Prostate gland (tissue), 2 donors: ENCODE data around the gene ATG5.

Experiments used
- POLR2AphosphoS5 ChIP-seq: sonication (generic); formaldehyde crosslinking; IDR thresholded peaks from one replicate; pipeline ENCODE4 v1.6.1; 2017; ENCODE audit warnings: antibody characterized with exemption
- TF ChIP-seq, protein P1 (sequence below), 4 experiments: fragments of 200-600 bp in 2 of 4; fragments of 450-650 bp in 2 of 4; sonication (generic) in 2 of 4; IDR thresholded peaks; 1 replicate in 3 of 4; 2 replicates in 1 of 4; pipeline ENCODE4 v1.5.1; 2016 to 2019; ENCODE audit warnings: antibody characterized with exemption in 4 of 4, mild to moderate bottlenecking in 2 of 4, moderate library complexity in 2 of 4

DNA sequence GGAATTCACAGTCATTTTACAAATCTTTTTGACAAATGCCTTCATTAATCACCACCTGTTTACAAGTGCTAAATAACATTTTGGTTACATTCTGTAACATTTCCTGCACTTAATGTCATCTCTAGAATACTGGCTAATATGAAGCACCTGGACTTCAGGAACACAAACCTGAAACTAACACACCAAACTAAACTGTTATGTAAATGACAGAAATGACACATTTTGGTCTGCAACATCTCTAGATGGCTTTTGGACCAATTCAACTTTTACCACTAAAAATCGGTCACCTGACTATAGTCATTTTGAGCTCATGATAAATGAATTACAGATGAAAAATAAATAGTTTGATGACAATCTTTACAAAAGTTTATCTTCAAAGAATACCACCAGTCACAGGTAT lies 80.6 kb downstream of the ATG5 start:
- TF ChIP-seq, protein P1, sequence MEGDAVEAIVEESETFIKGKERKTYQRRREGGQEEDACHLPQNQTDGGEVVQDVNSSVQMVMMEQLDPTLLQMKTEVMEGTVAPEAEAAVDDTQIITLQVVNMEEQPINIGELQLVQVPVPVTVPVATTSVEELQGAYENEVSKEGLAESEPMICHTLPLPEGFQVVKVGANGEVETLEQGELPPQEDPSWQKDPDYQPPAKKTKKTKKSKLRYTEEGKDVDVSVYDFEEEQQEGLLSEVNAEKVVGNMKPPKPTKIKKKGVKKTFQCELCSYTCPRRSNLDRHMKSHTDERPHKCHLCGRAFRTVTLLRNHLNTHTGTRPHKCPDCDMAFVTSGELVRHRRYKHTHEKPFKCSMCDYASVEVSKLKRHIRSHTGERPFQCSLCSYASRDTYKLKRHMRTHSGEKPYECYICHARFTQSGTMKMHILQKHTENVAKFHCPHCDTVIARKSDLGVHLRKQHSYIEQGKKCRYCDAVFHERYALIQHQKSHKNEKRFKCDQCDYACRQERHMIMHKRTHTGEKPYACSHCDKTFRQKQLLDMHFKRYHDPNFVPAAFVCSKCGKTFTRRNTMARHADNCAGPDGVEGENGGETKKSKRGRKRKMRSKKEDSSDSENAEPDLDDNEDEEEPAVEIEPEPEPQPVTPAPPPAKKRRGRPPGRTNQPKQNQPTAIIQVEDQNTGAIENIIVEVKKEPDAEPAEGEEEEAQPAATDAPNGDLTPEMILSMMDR (IDR thresholded peaks at IDR 0.05) = no peak
- no peak for TF ChIP-seq POLR2AphosphoS5
